Vagina (tissue), 2 donors: ENCODE data around the gene POLR3E.

Experiments
- CTCF ChIP-seq, 3 experiments: fragments of 450-650 bp in 2 of 3; fragments of 200-600 bp in 1 of 3; sonication (generic) in 1 of 3; IDR thresholded peaks; one replicate each; pipeline ENCODE4 v1.5.1; 2017 to 2019; ENCODE audit warnings: antibody characterized with exemption in 3 of 3, mild to moderate bottlenecking in 2 of 3, moderate library complexity in 2 of 3
- POLR2A ChIP-seq, 2 donors: fragments of 450-650 bp; IDR thresholded peaks; one replicate each; pipeline ENCODE4 v1.6.1; 2017; ENCODE audit warnings: antibody characterized with exemption in 2 of 2, mild to moderate bottlenecking in 2 of 2, moderate library complexity in 2 of 2

GRCh38 chr16:22272870-22273650, 24.1 kb upstream of the POLR3E start:
- TF ChIP-seq CTCF (IDR thresholded peaks at IDR 0.05) (no peak), POLR2A (IDR thresholded peaks at IDR 0.05) (no peak)
